IMR-90 (cell line): Measurements from ENCODE around the gene TTC39B. TPM values are rescaled to one million over a fixed set of nuclear protein-coding genes. Genes with fewer than 3 reads are reported as not detected.

ENCODE experiments used
- ATAC-seq: fragments of 200-7000 bp; cut with Tn5 transposase; 2 replicates; pipeline ENCODE4 v1.9.1; 2020; ENCODE audit warnings: low read depth, mild to moderate bottlenecking, moderate library complexity
- BruUV-seq: library from RNA; stranded (reverse); fragments of 400-500 nt; replicated peaks from 2 replicates; lab custom pipeline; 2021; lab: Mats Ljungman, UMichigan
- CTCF ChIA-PET: fragments of 300-600 bp; formaldehyde crosslinking; extraction: SDS; loops from one replicate; lab custom pipeline; 2021; ENCODE audit warnings: antibody characterized with exemption; lab: Yijun Ruan, JAX
- POLR2A ChIA-PET: fragments of 300-600 bp; sonication (Branson Sonifier 250); formaldehyde crosslinking; loops from one replicate; lab custom pipeline; 2022; ENCODE audit warnings: antibody characterized with exemption; ENCODE audit not compliant: unreplicated experiment; lab: Charles Lee
- DNase-seq: peaks from one replicate; pipeline ENCODE4 v3.0.0; 2013
- H2AFZ ChIP-seq: replicated peaks from 2 replicates; pipeline ENCODE3; 2013; ENCODE audit warnings: low read length, mild to moderate bottlenecking; ENCODE audit not compliant: poor library complexity
- H2AK5ac ChIP-seq: 2 replicates; pipeline ENCODE4 v1.6.1; 2013; ENCODE audit warnings: low read depth, low read length, inconsistent platforms
- H2AK9ac ChIP-seq: replicated peaks from 2 replicates; pipeline ENCODE3; 2013; ENCODE audit warnings: mild to moderate bottlenecking, low read depth, low read length, moderate library complexity; ENCODE audit not compliant: poor library complexity
- H2BK120ac ChIP-seq: 2 replicates; pipeline ENCODE4 v1.6.1; 2013; ENCODE audit warnings: low read depth, low read length, inconsistent platforms
- H2BK15ac ChIP-seq: 3 replicates; pipeline ENCODE4 v1.6.1; 2013; ENCODE audit warnings: low read depth, low read length, inconsistent platforms
- H2BK20ac ChIP-seq: 2 replicates; pipeline ENCODE4 v1.6.1; 2013; ENCODE audit warnings: low read depth, mild to moderate bottlenecking, inconsistent platforms, low read length, moderate library complexity
- H2BK5ac ChIP-seq: 2 replicates; pipeline ENCODE4 v1.6.1; 2013; ENCODE audit warnings: mild to moderate bottlenecking, low read depth, low read length, inconsistent platforms; ENCODE audit not compliant: poor library complexity, severe bottlenecking
- H3K14ac ChIP-seq: replicated peaks from 2 replicates; pipeline ENCODE4 v1.6.1; 2013; ENCODE audit warnings: low read depth, low read length, inconsistent platforms
- H3K18ac ChIP-seq: 2 replicates; pipeline ENCODE4 v1.6.1; 2013; ENCODE audit warnings: low read depth, low read length, control low read depth
- H3K23ac ChIP-seq: 2 replicates; pipeline ENCODE4 v1.6.1; 2013; ENCODE audit warnings: low read depth, low read length, inconsistent platforms
- H3K27ac ChIP-seq: 2 replicates; pipeline ENCODE4 v1.5.1; 2013; ENCODE audit warnings: mild to moderate bottlenecking, control low read depth, low read length; ENCODE audit not compliant: insufficient read depth
- H3K27me3 ChIP-seq: 2 replicates; pipeline ENCODE4 v1.6.1; 2013; ENCODE audit warnings: low read length; ENCODE audit not compliant: control insufficient read depth, insufficient read depth
- H3K36me3 ChIP-seq: 2 replicates; pipeline ENCODE4 v1.6.1; 2013; ENCODE audit warnings: low read length, mixed read lengths; ENCODE audit not compliant: control insufficient read depth, insufficient read depth
- H3K4ac ChIP-seq: 2 replicates; pipeline ENCODE4 v1.6.1; 2013; ENCODE audit warnings: low read depth, low read length, inconsistent platforms
- H3K4me1 ChIP-seq: 2 replicates; pipeline ENCODE4 v1.6.1; 2013; ENCODE audit warnings: low read length, mixed read lengths; ENCODE audit not compliant: control insufficient read depth, insufficient read depth
- H3K4me2 ChIP-seq: 2 replicates; pipeline ENCODE4 v1.6.1; 2013; ENCODE audit warnings: low read depth, mild to moderate bottlenecking, control low read depth, low read length, moderate library complexity
- H3K4me3 ChIP-seq: 2 replicates; pipeline ENCODE4 v1.5.1; 2013; ENCODE audit warnings: low read depth, mild to moderate bottlenecking, control low read depth, low read length, moderate library complexity; ENCODE audit not compliant: insufficient read depth
- H3K56ac ChIP-seq: 2 replicates; pipeline ENCODE4 v1.6.1; 2013; ENCODE audit warnings: low read length, inconsistent platforms; ENCODE audit not compliant: insufficient read depth; ENCODE audit errors: extremely low read depth
- H3K79me1 ChIP-seq, 2 experiments: 2 replicates each; pipeline ENCODE4 v1.6.1; 2013; ENCODE audit warnings: low read length in 2 of 2, inconsistent platforms in 1 of 2, low read depth in 1 of 2
- H3K9ac ChIP-seq: 2 replicates; pipeline ENCODE4 v1.6.1; 2013; ENCODE audit warnings: low read depth, low read length, control low read depth
- H3K9me1 ChIP-seq: 2 replicates; pipeline ENCODE4 v1.6.1; 2013; ENCODE audit warnings: low read length, inconsistent platforms; ENCODE audit not compliant: insufficient read depth
- H3K9me3 ChIP-seq: 2 replicates; pipeline ENCODE4 v1.6.1; 2013; ENCODE audit warnings: low read length; ENCODE audit not compliant: control insufficient read depth, insufficient read depth
- H4K20me1 ChIP-seq: 2 replicates; pipeline ENCODE4 v1.6.1; 2013; ENCODE audit warnings: low read length, inconsistent platforms; ENCODE audit not compliant: insufficient read depth
- H4K5ac ChIP-seq: 2 replicates; pipeline ENCODE4 v1.6.1; 2013; ENCODE audit warnings: mild to moderate bottlenecking, low read depth, low read length, control low read depth
- H4K8ac ChIP-seq, 2 experiments: 2 replicates each; pipeline ENCODE4 v1.6.1; 2013; ENCODE audit warnings: low read depth in 2 of 2, low read length in 2 of 2, control low read depth in 1 of 2, inconsistent platforms in 1 of 2
- H4K91ac ChIP-seq: 2 replicates; pipeline ENCODE4 v1.6.1; 2013; ENCODE audit warnings: low read depth, low read length, inconsistent platforms; ENCODE audit not compliant: insufficient read depth
- BHLHE40 ChIP-seq: fragments of 150-350 bp; IDR thresholded peaks from 2 replicates; pipeline ENCODE4 v1.6.1; 2016; ENCODE audit warnings: mild to moderate bottlenecking, low read depth, low read length
- CHD1 ChIP-seq: IDR thresholded peaks from 2 replicates; pipeline ENCODE4 v1.6.1; 2012; ENCODE audit warnings: low read depth, low read length, improper control_type of control experiment
- ELK1 ChIP-seq: fragments of 150-350 bp; IDR thresholded peaks from 2 replicates; pipeline ENCODE4 v1.6.1; 2016; ENCODE audit warnings: low read depth, mild to moderate bottlenecking, low read length, moderate library complexity, borderline replicate concordance
- FOS ChIP-seq: fragments of 150-350 bp; IDR thresholded peaks from 2 replicates; pipeline ENCODE4 v1.6.1; 2016; ENCODE audit warnings: low read depth, low read length
- MAFK ChIP-seq: IDR thresholded peaks from 2 replicates; pipeline ENCODE4 v1.6.1; 2012; ENCODE audit warnings: low read depth, low read length, improper control_type of control experiment
- MAZ ChIP-seq: IDR thresholded peaks from 2 replicates; pipeline ENCODE4 v1.6.1; 2012; ENCODE audit warnings: low read depth, mild to moderate bottlenecking, low read length, improper control_type of control experiment, moderate library complexity, borderline replicate concordance
- MXI1 ChIP-seq: IDR thresholded peaks from 2 replicates; pipeline ENCODE4 v1.6.1; 2012; ENCODE audit warnings: low read depth, mild to moderate bottlenecking, low read length, moderate library complexity, borderline replicate concordance
- NFE2L2 ChIP-seq: fragments of 150-350 bp; IDR thresholded peaks from 2 replicates; pipeline ENCODE4 v1.6.1; 2016; ENCODE audit warnings: low read depth, mild to moderate bottlenecking, low read length
- RCOR1 ChIP-seq: IDR thresholded peaks from 2 replicates; pipeline ENCODE4 v1.6.1; 2012; ENCODE audit warnings: mild to moderate bottlenecking, low read length, improper control_type of control experiment; ENCODE audit not compliant: insufficient replicate concordance
- RFX5 ChIP-seq: IDR thresholded peaks from 2 replicates; pipeline ENCODE4 v1.8.0; 2012; ENCODE audit warnings: low read depth, mild to moderate bottlenecking, low read length, moderate library complexity
- SMC3 ChIP-seq: fragments of 150-350 bp; IDR thresholded peaks from 2 replicates; pipeline ENCODE4 v1.6.1; 2016; ENCODE audit warnings: low read depth, mild to moderate bottlenecking, antibody characterized with exemption, low read length, moderate library complexity
- USF2 ChIP-seq: fragments of 150-350 bp; IDR thresholded peaks from 2 replicates; pipeline ENCODE4 v1.6.1; 2017; ENCODE audit warnings: mild to moderate bottlenecking, antibody characterized with exemption, low read length, low read depth
- WGBS, 2 experiments: methylation state at CpG; one replicate each; pipeline versions ENCODE4 v1.1.5 to v1.1.7; 2013; ENCODE audit warnings: missing lambda C conversion rate in 2 of 2; ENCODE audit not compliant: insufficient read length in 1 of 2; ENCODE audit errors: extremely low coverage in 2 of 2; 5-methylcytosine and 5-hydroxymethylcytosine counted together
- dilution Hi-C: fragments of 300-500 bp; cut with HindIII; formaldehyde crosslinking; loops from one replicate; pipeline ENCODE4 v1.14.3; 2018; ENCODE audit warnings: low sequenced_read_pairs; ENCODE audit not compliant: unreplicated experiment
- in situ Hi-C: fragments of 300-500 bp; cut with MboI; formaldehyde crosslinking; loops from 3 replicates; pipeline ENCODE4 v1.14.3; 2019; ENCODE audit warnings: low sequenced_read_pairs, inconsistent platforms, mixed read lengths
- intact Hi-C: fragments of 100-400 bp; cut with micrococcal nuclease; formaldehyde crosslinking; loops from 2 replicates; pipeline ENCODE4 v1.10.0; 2022
- polyA plus RNA-seq, 3 experiments: library from polyadenylated mRNA; depleted of rRNA; stranded (reverse); fragments of >200 nt; gene quantifications; 2 replicates each; pipeline ENCODE4 v1.2.3, GENCODE V29; 2012; ENCODE audit warnings: low replicate concordance in 1 of 3
- total RNA-seq: library from RNA; depleted of rRNA; stranded (reverse); fragments of >200 nt; gene quantifications from 2 replicates; pipeline ENCODE4 v1.2.3, GENCODE V29; 2012
- TF ChIP-seq, protein P1 (sequence below): conservative IDR thresholded peaks from 2 replicates; pipeline ENCODE4 v1.5.1; 2012; ENCODE audit warnings: mild to moderate bottlenecking, low read depth, low read length, improper control_type of control experiment

TTC39B gene
- total and polyA plus RNA-seq, 2 of the 4 experiments (the other 2 are of a cell fraction) = 2.5 to 12.2 TPM

GRCh38 chr9:15144622-15145061 lies 162.4 kb downstream of the TTC39B start:
- H4K20me1 ChIP-seq = no peaks in the 10 kb centered on the region
- dilution Hi-C loops (no loop called here), intact Hi-C loops (no loop called here), in situ Hi-C loops (loop anchor here (25.0 kb wide), 1 partner anchor 307 kb away; no protein-coding TSS in a partner anchor)
- H3K9me3 ChIP-seq = no peaks in the 10 kb centered on the region
- no peak overlapping the region for H3K4me2 ChIP-seq
- H2BK15ac ChIP-seq = no peak overlapping the region
- ATAC-seq (no peak), DNase-seq (no peak)
- no peak overlapping the region for H2AFZ ChIP-seq
- BruUV-seq = no TSS peak
- H3K23ac ChIP-seq = no peak overlapping the region
- ChIA-PET POLR2A (no interaction called here), CTCF (no interaction called here)
- peaks cover 17% of the 10 kb centered on the region for H3K27me3 ChIP-seq
- no peaks in the 10 kb centered on the region for H3K4me1 ChIP-seq
- H3K9ac ChIP-seq = no peak overlapping the region
- H3K4me3 ChIP-seq = no peak overlapping the region
- TF ChIP-seq BHLHE40 (no peak), MAFK (no peak), USF2 (no peak), RFX5 (no peak), FOS (no peak), CHD1 (no peak), RCOR1 (no peak), MXI1 (no peak), ELK1 (no peak), MAZ (no peak), NFE2L2 (no peak), SMC3 (no peak)
- TF ChIP-seq, protein P1, sequence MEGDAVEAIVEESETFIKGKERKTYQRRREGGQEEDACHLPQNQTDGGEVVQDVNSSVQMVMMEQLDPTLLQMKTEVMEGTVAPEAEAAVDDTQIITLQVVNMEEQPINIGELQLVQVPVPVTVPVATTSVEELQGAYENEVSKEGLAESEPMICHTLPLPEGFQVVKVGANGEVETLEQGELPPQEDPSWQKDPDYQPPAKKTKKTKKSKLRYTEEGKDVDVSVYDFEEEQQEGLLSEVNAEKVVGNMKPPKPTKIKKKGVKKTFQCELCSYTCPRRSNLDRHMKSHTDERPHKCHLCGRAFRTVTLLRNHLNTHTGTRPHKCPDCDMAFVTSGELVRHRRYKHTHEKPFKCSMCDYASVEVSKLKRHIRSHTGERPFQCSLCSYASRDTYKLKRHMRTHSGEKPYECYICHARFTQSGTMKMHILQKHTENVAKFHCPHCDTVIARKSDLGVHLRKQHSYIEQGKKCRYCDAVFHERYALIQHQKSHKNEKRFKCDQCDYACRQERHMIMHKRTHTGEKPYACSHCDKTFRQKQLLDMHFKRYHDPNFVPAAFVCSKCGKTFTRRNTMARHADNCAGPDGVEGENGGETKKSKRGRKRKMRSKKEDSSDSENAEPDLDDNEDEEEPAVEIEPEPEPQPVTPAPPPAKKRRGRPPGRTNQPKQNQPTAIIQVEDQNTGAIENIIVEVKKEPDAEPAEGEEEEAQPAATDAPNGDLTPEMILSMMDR = no peak
- no peaks in the 10 kb centered on the region for H3K9me1 ChIP-seq
- no peak overlapping the region for H4K8ac ChIP-seq
- H4K91ac ChIP-seq = no peak overlapping the region
- H3K18ac ChIP-seq = no peak overlapping the region
- H2BK120ac ChIP-seq = no peak overlapping the region
- H3K79me1 ChIP-seq = no peaks in the 10 kb centered on the region
- no peaks in the 10 kb centered on the region for H3K36me3 ChIP-seq
- H2AK5ac ChIP-seq = no peak overlapping the region
- H3K14ac ChIP-seq = no peak overlapping the region
- no peak overlapping the region for H2AK9ac ChIP-seq
- 14% methylated on average over 3 of the region's 4 CpGs; no CpG with 5 or more reads in 1 of the 2 experiments for WGBS, 2 experiments
- no peak overlapping the region for H3K27ac ChIP-seq
- H4K5ac ChIP-seq = no peak overlapping the region
- no peak overlapping the region for H2BK20ac ChIP-seq
- no peak overlapping the region for H3K4ac ChIP-seq
- H2BK5ac ChIP-seq = no peak overlapping the region
- H3K56ac ChIP-seq = no peak overlapping the region
